Left ventricle myocardium inferior (tissue), 1 donor: ENCODE measurements around the gene EDDM13. TPM values are rescaled to one million over a fixed set of nuclear protein-coding genes. Genes with fewer than 3 reads are reported as not detected.
"Not testable (repeated sequence)": the region's sequence is repeated elsewhere in the genome, so short reads cannot be mapped to it uniquely, and the experiment has no call there.

Source experiments
- DNase-seq: peaks from one replicate; pipeline ENCODE4 v3.0.0-alpha.2; 2020
- H3K27ac ChIP-seq: fragments of 200-600 bp; replicated peaks from 2 replicates; pipeline ENCODE4 v1.8.0; 2021
- H3K27me3 ChIP-seq: fragments of 200-600 bp; 2 replicates; pipeline ENCODE4 v1.8.0; 2021; ENCODE audit warnings: low read depth
- H3K36me3 ChIP-seq: fragments of 200-600 bp; 2 replicates; pipeline ENCODE4 v1.8.0; 2021
- H3K4me1 ChIP-seq: fragments of 200-600 bp; 2 replicates; pipeline ENCODE4 v1.8.0; 2021
- H3K4me3 ChIP-seq: fragments of 200-600 bp; 2 replicates; pipeline ENCODE4 v1.8.0; 2021; ENCODE audit warnings: mild to moderate bottlenecking, moderate library complexity
- H3K9me3 ChIP-seq: fragments of 200-600 bp; replicated peaks from 2 replicates; pipeline ENCODE4 v1.8.0; 2021
- intact Hi-C: fragments of 100-400 bp; cut with micrococcal nuclease; formaldehyde crosslinking; loops from one replicate; pipeline ENCODE4 v1.11.0; 2022
- total RNA-seq: library from RNA; stranded (reverse); fragmentation: NEBNext Ultra II Directional; extraction: Animal tissue kit (Norgen Biotek cat#: 25700); gene quantifications from one replicate; pipeline ENCODE4 v1.2.1, GENCODE V29; 2021
- TF ChIP-seq, protein P1 (sequence below): fragments of 200-600 bp; IDR thresholded peaks from 2 replicates; pipeline ENCODE4 v1.8.0; 2021; ENCODE audit warnings: antibody characterized with exemption, mild to moderate bottlenecking, borderline replicate concordance
- donor health status: DM: no; HTN: yes; CAD: no; lungs with severe emphysema.

EDDM13 gene
- total RNA-seq, 1 donor from 2014 or later: 0.55 TPM

DNA sequence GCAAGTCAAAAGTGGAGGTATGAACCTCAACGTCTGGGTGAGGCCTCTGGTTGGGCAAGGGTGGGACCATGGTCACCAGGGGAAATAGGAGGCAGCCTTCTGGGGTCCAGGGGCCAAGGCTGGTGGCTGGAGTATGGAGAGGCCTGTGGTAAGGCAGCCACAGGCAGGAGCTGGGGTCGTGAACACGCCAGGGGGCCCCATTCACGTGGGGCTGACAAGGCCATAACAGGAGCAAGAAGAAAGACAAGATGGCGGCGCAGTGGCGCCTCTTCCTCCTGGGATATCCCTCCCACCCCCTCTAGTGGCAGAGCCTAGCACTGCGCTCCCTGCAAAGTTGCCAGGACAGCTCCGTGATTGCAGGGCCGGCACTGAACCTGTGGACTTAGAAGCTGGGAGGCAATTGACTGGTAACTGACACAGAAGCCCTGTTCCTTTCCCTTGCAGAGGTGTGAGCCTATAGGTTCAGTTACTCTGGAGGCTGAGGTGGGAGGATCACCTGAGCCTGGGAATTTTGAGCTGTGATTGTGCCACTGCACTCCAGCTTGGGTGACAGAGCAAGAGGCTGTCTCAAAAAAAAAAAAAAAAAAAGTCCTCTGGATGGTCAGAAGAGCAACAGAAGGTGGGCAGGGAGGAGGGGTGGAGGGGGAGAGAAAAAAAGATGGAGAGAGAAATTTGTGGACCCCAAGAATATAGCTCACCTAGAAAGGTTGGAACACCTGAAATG, 19.7 kb upstream of the EDDM13 start:
- no peak overlapping the region for H3K4me3 ChIP-seq
- no peaks in the 10 kb centered on the region for H3K27me3 ChIP-seq
- H3K27ac ChIP-seq: no peak overlapping the region
- intact Hi-C loops: loop anchor here (5.0 kb wide), 1 partner anchor 99 kb away; no protein-coding TSS in a partner anchor
- H3K4me1 ChIP-seq: no peaks in the 10 kb centered on the region
- H3K36me3 ChIP-seq: no peaks in the 10 kb centered on the region
- H3K9me3 ChIP-seq: no peaks in the 10 kb centered on the region
- DNase-seq: peak; percentile 69
- TF ChIP-seq, protein P1, sequence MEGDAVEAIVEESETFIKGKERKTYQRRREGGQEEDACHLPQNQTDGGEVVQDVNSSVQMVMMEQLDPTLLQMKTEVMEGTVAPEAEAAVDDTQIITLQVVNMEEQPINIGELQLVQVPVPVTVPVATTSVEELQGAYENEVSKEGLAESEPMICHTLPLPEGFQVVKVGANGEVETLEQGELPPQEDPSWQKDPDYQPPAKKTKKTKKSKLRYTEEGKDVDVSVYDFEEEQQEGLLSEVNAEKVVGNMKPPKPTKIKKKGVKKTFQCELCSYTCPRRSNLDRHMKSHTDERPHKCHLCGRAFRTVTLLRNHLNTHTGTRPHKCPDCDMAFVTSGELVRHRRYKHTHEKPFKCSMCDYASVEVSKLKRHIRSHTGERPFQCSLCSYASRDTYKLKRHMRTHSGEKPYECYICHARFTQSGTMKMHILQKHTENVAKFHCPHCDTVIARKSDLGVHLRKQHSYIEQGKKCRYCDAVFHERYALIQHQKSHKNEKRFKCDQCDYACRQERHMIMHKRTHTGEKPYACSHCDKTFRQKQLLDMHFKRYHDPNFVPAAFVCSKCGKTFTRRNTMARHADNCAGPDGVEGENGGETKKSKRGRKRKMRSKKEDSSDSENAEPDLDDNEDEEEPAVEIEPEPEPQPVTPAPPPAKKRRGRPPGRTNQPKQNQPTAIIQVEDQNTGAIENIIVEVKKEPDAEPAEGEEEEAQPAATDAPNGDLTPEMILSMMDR: peak; percentile 85

DNA sequence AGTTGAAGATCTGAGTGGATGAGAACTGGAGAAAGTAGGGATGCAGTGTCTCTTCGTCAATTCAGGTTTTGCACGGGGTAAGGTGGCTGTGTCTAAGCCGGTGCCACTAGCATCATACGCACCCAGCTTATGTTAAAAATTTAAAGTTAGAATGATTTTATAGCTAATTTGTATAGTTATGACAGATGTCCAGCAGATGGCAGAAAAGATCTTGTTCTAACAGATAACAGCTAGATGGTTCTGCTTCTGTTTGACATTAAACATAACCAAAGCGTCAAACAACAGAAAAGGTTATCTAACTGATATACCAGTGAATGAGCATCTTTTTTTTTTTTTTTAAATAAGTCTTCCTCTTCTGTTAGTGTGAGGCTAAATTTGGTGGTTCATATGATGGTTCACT, 18.8 kb upstream of the EDDM13 start:
- no peaks in the 10 kb centered on the region for H3K4me1 ChIP-seq
- no peak overlapping the region for H3K4me3 ChIP-seq
- no peak overlapping the region for H3K27ac ChIP-seq
- intact Hi-C loops: loop anchor here (5.0 kb wide), 1 partner anchor 99 kb away; no protein-coding TSS in a partner anchor
- no peaks in the 10 kb centered on the region for H3K9me3 ChIP-seq
- no peaks in the 10 kb centered on the region for H3K36me3 ChIP-seq
- H3K27me3 ChIP-seq: no peaks in the 10 kb centered on the region
- TF ChIP-seq, protein P1: peak; percentile 62
- no peak for DNase-seq

DNA sequence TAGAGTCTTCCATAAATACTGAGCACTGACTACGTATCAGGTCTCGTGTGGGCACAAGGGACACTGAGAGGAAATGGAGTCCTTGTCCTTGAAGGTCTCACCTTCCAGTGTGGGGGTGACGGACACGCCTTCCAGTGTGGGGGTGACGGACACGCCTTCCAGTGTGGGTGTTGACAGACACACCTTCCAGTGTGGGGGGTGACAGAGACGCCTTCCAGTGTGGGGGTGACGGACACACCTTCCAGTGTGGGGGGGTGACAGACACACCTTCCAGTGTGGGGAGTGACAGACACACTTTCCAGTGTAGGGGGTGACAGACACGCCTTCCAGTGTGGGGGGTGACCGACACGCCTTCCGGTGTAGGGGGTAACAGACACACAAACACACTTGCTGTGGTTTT, 14.3 kb upstream of the EDDM13 start:
- no peaks in the 10 kb centered on the region for H3K9me3 ChIP-seq
- H3K4me1 ChIP-seq: no peaks in the 10 kb centered on the region
- no peaks in the 10 kb centered on the region for H3K27me3 ChIP-seq
- no peak for DNase-seq
- no peak overlapping the region for H3K27ac ChIP-seq
- intact Hi-C loops: no loop called here
- H3K36me3 ChIP-seq: no peaks in the 10 kb centered on the region
- H3K4me3 ChIP-seq: no peak overlapping the region
- TF ChIP-seq, protein P1: no peak

DNA sequence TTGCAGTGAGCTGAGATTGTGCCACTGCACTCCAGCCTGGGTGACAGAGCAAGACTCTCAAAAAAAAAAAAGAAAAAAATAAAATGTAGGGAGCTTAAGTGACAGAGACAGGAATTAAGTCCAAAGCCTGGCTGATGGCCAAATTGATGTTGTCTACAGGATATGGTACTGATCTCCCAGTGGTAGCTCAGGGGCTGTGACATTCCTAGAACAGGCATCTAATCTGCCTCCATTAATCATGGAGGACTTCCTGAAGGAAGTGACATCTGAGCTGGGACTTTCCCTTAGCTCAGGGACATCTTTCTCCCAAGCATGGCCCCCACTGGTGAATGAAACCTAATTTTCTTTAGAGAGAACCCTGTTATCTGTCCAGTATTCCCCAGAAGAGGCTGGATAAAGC, 11.4 kb upstream of the EDDM13 start:
- intact Hi-C loops: no loop called here
- Histone ChIP-seq H3K9me3 (no peaks in the 10 kb centered on the region), H3K4me1 (peaks cover 13% of the 10 kb centered on the region), H3K36me3 (no peaks in the 10 kb centered on the region), H3K4me3 (no peak overlapping the region), H3K27ac (no peak overlapping the region), H3K27me3 (no peaks in the 10 kb centered on the region)
- TF ChIP-seq, protein P1: no peak
- DNase-seq: no peak

DNA sequence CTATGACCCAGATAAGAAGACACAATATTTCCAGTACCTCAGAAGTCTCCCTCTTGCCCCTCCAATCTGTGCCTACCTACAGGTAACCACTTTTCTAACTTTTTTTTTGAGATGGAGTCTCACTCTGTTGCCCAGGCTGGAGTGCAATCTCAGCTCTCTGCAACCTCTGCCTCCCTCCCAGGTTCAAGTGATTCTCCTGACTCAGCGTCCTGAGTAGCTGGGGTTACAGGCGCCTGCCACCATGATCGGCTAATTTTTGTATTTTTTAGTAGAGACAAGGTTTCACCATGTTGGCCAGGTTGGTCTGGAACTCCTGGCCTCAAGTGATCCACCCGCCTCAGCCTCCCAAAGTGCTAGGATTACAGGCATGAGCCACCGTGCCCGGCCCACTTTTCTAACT, 10.6 kb upstream of the EDDM13 start:
- DNase-seq, H3K9me3 ChIP-seq, H3K27me3 ChIP-seq, H3K36me3 ChIP-seq, intact Hi-C loops, H3K4me3 ChIP-seq, H3K27ac ChIP-seq: not testable (repeated sequence)
- H3K4me1 ChIP-seq: peaks cover 14% of the 10 kb centered on the region

DNA sequence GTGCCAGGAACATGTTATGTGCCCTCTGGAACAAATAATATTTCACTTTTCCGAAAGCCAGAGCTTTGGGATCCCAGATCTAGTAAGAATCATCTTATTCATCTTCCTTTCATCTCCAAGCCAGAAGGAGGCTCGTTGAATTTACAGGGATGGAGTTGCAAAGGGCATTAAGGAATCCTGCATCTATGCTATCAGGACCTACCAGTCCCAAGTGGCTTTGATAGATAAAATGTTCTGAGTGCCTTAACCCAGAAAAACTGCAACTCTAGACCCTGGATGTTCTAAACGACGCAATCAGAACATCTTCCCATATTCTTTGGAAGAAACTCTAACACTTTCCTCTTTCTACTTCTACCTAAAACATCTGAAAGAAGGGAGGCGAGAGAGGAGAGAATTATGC, 9.2 kb upstream of the EDDM13 start:
- TF ChIP-seq, protein P1: no peak
- no peak for DNase-seq
- Histone ChIP-seq H3K9me3 (no peaks in the 10 kb centered on the region), H3K36me3 (no peaks in the 10 kb centered on the region), H3K27ac (no peak overlapping the region), H3K27me3 (no peaks in the 10 kb centered on the region), H3K4me3 (no peak overlapping the region), H3K4me1 (peaks cover 14% of the 10 kb centered on the region)
- intact Hi-C loops: no loop called here
